GM06990 (cell line): Measurements from ENCODE around the gene ANXA2R.

Experiments used
- DNase-seq: peaks from one replicate; pipeline ENCODE4 v3.0.0-alpha.2; 2011; ENCODE audit not compliant: insufficient read length; ENCODE audit errors: extremely low read depth
- H3K27me3 ChIP-seq: replicated peaks from 2 replicates; pipeline ENCODE4 v1.6.0; 2011; ENCODE audit warnings: low read length; ENCODE audit not compliant: control insufficient read depth, insufficient read depth
- H3K36me3 ChIP-seq: 2 replicates; pipeline ENCODE4 v1.5.1; 2011; ENCODE audit warnings: low read length; ENCODE audit not compliant: control insufficient read depth, insufficient read depth
- H3K4me3 ChIP-seq: replicated peaks from 2 replicates; pipeline ENCODE4 v1.5.1; 2011; ENCODE audit warnings: low read depth, mild to moderate bottlenecking, control low read depth, low read length
- TF ChIP-seq, protein P1 (sequence below): IDR thresholded peaks from 2 replicates; pipeline ENCODE4 v1.5.1; 2011; ENCODE audit warnings: low read length, control low read depth, mild to moderate bottlenecking, inconsistent platforms; ENCODE audit not compliant: insufficient read depth, poor library complexity, severe bottlenecking

ANXA2R gene

DNA sequence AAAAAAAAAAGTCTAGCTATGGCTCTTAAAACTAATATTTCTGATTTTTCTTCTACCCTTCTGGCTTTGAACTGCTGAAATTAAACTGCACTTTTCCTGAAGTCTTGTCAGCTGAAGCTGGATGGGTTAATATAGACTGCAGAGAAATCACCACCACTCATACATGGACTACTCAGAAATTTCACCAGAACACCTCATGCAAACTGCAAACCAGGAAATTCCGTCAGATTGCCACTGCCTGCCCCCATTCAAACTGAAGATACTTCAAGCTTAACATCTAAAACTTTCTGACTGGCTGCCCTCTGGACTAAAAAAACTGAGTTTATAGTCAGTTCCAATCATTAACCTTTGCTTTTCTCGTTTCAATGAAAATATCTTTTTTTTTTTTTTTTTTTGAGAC is 11.6 kb upstream of the ANXA2R start:
- H3K27me3 ChIP-seq: no peaks in the 10 kb centered on the region
- TF ChIP-seq, protein P1, sequence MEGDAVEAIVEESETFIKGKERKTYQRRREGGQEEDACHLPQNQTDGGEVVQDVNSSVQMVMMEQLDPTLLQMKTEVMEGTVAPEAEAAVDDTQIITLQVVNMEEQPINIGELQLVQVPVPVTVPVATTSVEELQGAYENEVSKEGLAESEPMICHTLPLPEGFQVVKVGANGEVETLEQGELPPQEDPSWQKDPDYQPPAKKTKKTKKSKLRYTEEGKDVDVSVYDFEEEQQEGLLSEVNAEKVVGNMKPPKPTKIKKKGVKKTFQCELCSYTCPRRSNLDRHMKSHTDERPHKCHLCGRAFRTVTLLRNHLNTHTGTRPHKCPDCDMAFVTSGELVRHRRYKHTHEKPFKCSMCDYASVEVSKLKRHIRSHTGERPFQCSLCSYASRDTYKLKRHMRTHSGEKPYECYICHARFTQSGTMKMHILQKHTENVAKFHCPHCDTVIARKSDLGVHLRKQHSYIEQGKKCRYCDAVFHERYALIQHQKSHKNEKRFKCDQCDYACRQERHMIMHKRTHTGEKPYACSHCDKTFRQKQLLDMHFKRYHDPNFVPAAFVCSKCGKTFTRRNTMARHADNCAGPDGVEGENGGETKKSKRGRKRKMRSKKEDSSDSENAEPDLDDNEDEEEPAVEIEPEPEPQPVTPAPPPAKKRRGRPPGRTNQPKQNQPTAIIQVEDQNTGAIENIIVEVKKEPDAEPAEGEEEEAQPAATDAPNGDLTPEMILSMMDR: no peak
- no peak for DNase-seq
- no peaks in the 10 kb centered on the region for H3K36me3 ChIP-seq
- no peak overlapping the region for H3K4me3 ChIP-seq

DNA sequence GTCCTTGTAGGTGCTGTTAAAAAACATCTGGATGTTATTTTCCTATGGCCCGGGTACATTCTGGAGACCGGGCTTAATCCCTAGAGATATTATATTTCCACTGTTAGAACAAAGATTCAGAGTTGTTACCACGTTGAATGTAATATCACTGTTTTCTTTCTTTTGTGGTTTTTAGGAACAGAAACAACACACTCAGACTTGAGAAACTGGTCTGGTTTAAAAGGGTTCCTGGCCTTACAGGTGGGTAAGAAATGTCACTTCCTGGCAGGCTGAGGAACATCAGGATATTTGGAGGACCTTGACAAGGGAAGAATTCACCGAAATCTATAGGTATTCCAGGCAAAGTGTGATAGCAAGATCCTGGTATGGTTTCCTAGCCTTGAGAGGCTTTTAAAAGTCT is 10.3 kb upstream of the ANXA2R start:
- TF ChIP-seq, protein P1: no peak
- Histone ChIP-seq H3K36me3 (no peaks in the 10 kb centered on the region), H3K4me3 (no peak overlapping the region), H3K27me3 (no peaks in the 10 kb centered on the region)
- DNase-seq: no peak

DNA sequence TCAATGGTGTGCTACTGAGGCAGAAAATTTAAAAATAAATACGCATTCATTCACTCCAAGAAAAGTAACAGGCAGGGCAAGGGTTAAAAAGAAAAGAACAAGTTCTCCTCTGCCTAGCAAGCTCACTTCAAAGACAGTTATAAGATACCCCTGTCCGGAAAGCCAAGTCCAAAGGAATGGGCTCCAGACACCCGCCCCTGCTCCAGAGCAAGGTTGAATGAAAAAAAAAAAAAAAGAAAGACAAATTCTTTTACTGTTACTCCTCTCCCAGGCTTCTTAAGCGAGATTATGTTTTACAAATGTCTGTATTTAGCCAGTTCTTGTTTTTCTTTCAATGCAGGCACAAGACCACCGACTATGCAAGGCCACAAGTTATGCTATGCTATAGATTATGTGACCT is 9.1 kb upstream of the ANXA2R start:
- no peak for DNase-seq
- TF ChIP-seq, protein P1: no peak
- Histone ChIP-seq H3K27me3 (no peaks in the 10 kb centered on the region), H3K4me3 (no peak overlapping the region), H3K36me3 (no peaks in the 10 kb centered on the region)

DNA sequence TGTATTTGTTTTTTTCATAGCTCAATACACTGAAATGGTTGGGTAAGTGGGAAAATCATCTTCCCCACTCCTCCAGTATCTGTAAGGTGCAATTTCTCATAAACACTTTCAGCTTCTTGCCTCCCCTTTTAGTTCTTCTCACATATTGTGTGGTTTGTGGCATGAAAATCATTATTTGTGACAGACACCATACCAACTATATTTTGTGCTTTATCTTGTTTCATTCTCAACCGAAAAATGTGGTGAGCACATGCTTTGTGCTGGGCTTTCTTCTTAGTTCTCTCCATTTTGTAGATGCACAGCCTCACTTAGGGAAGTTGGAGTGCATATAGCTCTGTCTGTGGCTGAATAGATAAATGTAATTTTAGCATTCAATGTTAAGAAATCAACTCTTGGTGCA is 6.4 kb upstream of the ANXA2R start:
- TF ChIP-seq, protein P1: no peak
- no peak overlapping the region for H3K4me3 ChIP-seq

DNA sequence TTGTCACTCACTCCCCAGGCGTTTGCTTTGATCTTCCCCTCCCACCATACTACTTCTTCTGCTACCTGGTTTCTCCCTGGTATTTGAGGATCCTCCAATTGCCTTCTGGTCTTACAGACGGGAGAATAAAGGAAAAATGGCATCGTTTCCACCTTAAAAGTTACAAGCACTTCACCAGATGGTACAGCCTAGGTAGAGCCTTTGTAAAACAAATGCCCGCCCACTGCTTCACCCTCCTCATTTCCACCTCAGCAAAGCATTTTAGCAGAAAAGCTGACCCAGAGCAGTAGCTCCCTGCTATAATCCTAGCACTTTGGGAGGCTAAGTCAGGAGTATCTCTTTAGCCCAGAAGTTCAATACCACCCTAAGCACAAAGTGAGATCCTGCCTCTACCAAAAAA is 5.1 kb upstream of the ANXA2R start:
- DNase-seq: no peak
- Histone ChIP-seq H3K4me3 (no peak overlapping the region), H3K27me3 (no peaks in the 10 kb centered on the region), H3K36me3 (no peaks in the 10 kb centered on the region)
- TF ChIP-seq, protein P1: no peak

More for the DNA sequence above, 6.4 kb upstream of the ANXA2R start:
- H3K36me3 ChIP-seq: no peaks in the 10 kb centered on the region
- no peak for DNase-seq
- H3K27me3 ChIP-seq: no peaks in the 10 kb centered on the region
